ENCODE measurements around the gene RBBP8NL. TPM values are rescaled to one million over a fixed set of nuclear protein-coding genes. Genes with fewer than 3 reads are reported as not detected.
A peak's percentile ranks its signal among the peaks of the same experiment; 100 is the strongest.

The RBBP8NL gene
- total RNA-seq, 1 donor from 2014 or later: not detected

GRCh38 chr20:62461834-62462233 lies 34.5 kb upstream of the RBBP8NL start:
- DNase-seq: no peak

DNA sequence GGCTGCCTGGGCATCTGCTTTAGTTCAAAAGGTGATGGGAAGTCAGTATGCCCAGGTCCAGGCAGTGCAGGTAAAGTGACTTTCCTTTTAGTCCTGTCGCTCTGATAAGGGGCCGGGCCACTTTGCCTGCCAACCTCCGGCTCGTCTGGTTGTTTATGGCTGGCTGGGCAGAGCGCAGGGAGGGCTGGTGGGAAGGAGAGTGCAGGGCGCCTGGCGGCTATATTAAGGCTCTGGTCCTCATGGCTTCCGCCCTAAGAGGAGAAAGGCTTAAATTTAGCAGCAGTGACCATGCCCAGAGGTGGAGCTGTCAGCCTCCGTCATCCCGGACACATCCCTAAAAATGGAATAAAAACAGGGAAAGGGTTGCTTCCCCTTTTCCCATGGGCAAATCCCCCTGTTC lies 33.8 kb upstream of the RBBP8NL start:
- no peak for DNase-seq

DNA sequence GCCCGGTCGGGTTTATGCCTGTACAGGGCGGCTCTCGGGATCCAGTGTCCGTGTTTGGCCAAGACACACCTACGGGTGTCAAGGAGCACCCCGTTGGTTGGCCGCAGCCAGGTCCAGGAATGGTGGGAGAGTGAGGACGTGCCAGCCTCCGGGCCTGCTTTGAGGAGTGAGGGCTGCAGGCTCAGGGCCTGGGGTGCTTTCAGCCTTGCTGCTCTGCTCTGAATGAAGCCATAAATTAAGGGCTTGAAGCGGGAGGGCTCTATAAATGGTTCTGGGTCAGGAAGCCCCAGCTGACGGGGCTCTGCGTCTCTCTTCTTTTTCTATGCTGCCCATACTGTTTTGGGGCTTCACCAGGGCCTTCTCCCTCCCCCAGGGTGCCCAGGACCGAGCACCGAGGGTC lies 33.3 kb upstream of the RBBP8NL start:
- DNase-seq: no peak

- DNase-seq: no peak
Measured at GRCh38 chr20:62459488-62459887, 32.1 kb upstream of the RBBP8NL start.

DNA sequence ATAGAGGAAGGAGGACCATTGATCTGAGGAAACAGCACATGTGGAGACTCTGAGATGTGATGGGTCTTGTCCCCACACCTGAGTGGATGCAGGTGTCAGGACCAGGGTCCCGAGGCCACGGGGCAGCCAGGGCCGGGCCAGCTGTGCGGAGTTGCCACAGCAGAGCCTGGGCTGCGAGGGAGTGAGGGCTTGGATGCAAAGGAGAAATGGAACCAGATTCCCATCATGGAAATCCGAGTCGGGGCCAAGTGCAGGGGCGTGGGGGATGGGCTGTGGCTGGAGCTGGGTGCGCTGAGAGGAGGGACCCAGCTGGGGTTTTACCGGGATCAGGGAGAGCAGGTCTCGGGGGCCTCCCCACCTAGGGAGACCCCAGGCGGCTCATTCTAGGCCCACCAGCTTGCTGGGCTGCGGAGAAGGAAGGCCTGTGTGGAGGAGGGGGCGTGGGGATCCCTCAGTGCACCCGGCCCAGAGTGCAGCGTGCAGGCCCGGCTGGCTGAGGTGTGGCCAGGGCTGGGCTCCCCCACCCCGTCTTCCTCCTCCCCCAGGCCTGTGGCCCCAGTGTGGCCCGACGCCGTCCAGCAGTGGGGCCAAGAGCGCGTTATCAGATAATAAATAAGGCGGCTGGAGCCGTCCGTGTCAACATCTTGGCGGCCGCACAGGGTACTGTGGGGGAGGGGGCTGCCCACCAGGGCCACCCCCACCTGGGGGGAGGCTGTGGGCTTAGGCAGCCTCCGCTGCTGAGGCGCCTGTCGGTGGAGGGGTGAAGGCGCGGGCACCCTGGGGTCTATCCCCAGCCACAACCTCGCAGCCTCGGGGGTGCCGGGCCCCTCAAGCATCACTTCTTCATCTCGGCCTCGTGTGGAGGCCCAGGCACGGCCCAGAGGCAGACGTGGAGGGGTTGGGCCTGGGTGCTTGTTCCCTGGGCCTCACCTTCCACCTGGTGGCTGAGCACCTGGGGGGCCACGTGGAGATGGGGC lies 31.2 kb upstream of the RBBP8NL start:
- DNase-seq: no peak

DNA sequence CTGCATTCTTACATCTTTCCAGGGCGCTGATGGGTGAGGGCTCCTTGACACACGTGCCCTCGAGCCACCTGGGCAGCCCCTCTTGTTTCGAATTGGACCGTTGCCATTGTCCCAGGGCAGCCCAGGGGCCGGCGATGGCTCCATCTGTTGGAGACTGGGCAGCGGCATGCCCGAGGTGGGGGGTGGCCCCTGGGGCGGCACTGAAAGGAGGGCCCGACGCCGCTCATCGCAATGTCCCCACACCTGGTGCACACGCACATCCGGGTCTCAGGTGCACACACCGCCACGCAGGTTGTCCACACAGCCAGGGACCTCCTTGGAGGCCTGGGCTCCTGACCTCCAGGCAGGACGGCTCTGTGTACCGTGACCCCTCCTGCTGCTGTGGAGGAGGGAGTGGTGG lies 30.5 kb upstream of the RBBP8NL start:
- DNase-seq: no peak

- DNase-seq: no peak
Measured at GRCh38 chr20:62457098-62457497, 29.8 kb upstream of the RBBP8NL start.

DNA sequence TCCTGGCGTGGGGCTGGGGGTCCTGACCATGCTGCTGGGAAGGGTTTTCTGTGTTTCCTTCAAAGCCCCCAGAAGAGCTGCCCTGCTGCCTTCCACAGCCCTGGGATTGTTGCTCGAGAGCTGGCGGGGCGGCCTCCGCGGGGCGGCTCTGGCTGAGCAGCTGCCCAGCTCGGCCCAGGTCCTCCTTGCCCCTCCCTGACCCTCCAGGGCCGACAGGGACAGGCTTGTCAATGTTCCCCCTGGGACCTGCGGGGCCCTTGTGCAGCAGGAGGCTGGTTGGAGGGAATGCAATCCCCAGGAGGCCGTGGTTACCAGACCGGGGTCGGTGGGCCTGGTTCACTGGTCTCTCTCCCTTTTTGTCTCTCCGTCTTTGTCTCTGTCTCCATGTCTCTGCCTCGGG lies 28.6 kb upstream of the RBBP8NL start:
- no peak for DNase-seq

GRCh38 chr20:62454904-62455636 lies 27.7 kb upstream of the RBBP8NL start:
- DNase-seq: no peak

- no peak for DNase-seq
Measured at GRCh38 chr20:62453186-62453808, 26.0 kb upstream of the RBBP8NL start.

DNA sequence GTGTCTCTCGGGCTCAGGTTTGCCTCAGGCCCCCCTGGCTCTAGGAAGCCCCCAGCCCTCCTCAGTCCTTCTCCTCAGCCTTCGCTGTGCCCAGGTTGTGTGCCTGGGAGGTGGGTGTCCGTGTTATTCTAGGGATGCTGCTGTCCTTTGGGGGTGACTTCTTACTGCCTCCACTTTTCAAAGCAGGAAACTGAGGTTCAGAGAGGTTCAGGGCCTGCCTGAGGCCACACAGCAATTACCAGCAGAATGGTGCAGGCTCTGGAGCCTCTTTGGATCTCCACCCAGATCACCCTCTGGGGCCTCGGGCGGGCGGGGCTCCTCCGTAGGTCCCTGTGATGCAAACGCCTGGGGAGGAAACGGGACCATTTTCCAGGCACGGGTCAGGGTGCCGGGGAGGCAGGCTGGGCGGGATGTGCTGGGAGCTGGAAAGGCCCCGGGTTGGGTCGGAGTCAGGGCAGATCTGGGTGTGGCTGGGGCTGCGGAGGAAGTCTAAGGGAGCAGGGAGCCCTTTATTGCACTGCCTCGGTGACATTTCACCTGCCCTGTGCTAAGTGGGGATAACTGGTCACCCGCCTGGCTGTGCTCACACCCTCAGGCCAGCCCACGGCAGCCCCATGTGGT lies 25.2 kb upstream of the RBBP8NL start:
- no peak for DNase-seq

- no peak for DNase-seq
Measured at GRCh38 chr20:62451970-62452369, 24.6 kb upstream of the RBBP8NL start.

- no peak for DNase-seq
Measured at GRCh38 chr20:62451156-62451767, 23.9 kb upstream of the RBBP8NL start.

DNA sequence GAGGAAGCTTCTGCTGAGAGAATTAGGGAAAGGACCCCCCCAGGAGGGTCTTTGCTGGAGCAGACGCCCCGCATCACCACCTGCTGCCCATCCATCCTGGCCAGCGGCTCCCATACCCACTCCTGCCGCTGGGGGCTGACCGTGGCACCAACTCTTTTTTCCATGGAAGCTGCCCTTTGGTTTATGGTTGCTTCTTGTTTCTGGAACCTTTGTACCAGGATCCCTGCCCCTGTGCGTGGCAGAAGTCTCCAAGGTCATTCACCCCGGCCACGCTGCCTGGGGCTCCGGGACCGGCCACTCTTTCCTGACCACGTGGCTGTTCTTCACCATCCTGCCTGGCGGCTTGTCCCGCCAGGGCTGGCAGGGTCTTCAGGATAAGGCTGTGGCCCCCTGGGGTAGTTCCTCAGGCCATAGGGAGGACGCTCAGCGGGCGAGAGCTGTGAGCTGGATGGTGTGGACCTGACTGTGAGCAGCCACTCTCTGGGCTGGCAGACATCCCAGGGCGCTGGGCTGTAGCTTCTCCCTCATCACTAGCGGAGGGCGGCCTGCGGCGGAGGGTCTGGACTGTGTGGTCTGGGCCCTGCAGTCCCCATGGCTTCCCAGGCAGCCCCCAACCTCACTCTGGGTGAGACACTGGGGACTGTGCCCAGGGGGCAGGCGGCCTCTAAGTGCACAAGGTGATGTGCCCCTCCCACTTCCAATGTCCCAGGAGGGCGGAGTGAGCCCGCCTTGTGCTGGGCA lies 22.8 kb upstream of the RBBP8NL start:
- peak; percentile 8 for DNase-seq

- no peak for DNase-seq
Measured at GRCh38 chr20:62448788-62449187, 21.4 kb upstream of the RBBP8NL start.

DNA sequence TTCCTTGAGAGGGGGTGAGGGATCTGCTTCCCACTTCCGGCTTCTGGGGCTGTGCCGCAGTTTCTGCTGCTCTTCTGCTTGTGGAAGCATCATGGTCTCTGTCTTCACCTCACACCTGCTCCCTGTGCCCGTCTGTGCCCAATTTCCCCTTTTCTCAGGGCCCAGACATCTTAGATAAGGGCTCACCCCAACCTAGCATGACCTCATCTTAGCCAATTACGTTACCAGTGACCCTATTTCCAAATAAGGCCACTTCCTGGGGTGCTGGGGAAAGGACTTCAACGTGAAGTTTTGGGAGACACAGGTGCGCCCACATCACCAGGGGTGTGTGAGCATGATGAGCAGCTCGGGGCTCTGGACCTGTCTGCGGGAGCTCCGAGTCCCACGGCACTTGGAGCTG lies 20.7 kb upstream of the RBBP8NL start:
- DNase-seq: no peak

GRCh38 chr20:62446888-62447869 lies 19.8 kb upstream of the RBBP8NL start:
- DNase-seq: no peak

DNA sequence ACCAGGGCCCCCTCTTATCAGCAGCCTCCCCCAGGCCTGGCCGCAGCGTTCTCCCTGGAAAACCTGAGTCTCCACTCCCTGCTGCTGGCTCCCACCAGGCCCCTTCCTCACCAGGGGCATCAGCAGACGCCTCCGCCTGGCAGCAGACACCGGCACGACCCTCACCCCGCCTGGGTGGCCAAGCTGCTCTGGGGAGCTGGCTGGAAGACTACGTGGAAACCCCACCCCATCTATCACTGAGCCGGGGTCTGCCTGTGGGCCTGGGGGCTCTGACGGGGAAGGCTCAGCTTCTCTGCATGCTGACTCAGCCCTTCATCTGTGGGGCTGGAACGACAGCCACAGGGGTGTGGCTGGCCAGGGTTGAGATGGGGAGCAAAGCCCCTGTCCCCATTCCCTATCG lies 19.1 kb upstream of the RBBP8NL start:
- no peak for DNase-seq

GRCh38 chr20:62445553-62446340 lies 18.4 kb upstream of the RBBP8NL start:
- no peak for DNase-seq

DNA sequence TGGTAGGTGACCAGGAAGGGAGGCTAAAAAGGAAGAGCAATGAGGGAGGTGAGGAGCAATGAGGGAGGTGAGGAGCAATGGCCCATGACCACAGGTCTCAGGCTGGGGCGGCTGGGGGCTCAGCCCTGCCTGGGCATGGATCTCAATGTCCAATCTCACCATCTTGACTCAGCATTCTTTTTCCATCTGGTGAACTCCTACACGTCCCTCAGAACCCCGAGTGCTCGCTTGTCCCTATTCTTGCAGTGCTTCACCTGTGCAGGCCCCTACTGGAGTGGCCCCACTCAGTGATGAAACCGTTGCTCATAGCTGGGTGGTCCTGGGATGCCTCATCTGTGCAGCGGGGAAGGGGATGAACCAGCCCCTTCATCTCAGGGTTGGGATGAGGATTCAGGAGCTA lies 16.9 kb upstream of the RBBP8NL start:
- no peak for DNase-seq
